Stimulated activated CD8-positive, alpha-beta memory T cell treated with anti-CD3 and anti-CD28 coated beads, Interleukin-15, amount 100 ng/mL, for 48 hours (primary cell): ENCODE measurements around the gene PLA2G4E.

ENCODE experiments used
- DNase-seq, 2 donors: peaks; one replicate each; pipeline ENCODE4 v3.0.0-alpha.2; 2020; ENCODE audit warnings: low read depth in 2 of 2

PLA2G4E gene

DNA sequence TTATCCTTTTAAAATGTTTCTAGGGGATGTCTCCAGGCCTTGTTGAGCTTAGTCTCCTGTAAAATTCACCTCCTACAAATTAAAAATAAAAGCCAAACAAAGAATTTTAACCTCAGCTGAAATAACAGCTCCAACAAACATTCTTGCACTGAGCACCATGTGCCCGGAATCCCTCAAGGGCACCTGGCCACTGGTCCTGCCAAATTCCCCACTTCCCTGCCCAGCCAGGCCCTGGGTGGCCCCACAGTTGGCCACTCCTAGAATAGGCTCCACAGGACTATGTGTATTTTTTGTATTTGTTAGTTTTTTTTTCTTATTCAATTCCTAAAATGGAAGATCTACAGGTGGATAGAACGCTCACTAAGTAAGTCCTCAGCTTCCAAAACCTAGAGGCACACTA is 33.1 kb upstream of the PLA2G4E start:
- no peak for DNase-seq

- no peak for DNase-seq
Measured at GRCh38 chr15:42053010-42053409, 32.2 kb upstream of the PLA2G4E start.

DNA sequence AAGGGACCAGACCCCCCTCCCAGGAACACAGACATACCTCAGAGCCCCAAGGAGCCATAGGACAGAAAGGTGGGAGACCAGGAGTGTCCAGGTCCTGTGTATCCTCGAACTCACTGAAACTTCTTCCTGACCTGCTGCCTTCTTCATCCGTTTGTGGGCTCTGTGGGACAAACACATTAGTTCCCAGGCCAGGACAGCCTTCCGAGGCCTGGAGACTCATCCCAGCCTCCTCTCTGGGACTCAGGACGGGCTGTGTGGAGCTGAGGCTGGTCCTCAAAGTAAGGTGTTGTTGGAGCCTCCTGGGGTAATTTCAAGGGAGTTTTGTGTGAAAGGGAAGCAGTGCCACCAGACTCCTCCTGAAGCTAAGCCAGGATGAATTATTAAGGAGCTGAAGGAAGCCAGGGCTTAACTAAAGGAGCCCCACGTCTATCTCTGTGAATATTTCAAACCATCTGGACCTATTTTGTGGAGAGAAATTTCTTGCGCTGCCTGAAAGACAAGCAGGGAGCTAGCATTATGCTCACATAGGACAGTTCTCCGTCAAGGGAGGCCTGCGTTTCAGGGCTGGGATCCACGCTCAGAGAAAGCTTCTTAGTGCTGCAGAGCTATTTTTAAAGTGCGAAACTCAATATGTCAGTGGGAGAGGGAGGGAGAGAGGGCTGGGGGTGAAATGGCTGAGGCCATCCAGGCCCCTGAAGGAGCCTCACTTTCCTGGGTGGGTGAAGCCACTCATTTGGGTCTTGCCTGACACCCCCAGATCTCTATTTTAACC is 29.8 kb upstream of the PLA2G4E start:
- DNase-seq: no peak

GRCh38 chr15:42048821-42049200 is 28.0 kb upstream of the PLA2G4E start:
- DNase-seq: no peak

GRCh38 chr15:42048080-42048820 is 27.4 kb upstream of the PLA2G4E start:
- DNase-seq: no peak

DNA sequence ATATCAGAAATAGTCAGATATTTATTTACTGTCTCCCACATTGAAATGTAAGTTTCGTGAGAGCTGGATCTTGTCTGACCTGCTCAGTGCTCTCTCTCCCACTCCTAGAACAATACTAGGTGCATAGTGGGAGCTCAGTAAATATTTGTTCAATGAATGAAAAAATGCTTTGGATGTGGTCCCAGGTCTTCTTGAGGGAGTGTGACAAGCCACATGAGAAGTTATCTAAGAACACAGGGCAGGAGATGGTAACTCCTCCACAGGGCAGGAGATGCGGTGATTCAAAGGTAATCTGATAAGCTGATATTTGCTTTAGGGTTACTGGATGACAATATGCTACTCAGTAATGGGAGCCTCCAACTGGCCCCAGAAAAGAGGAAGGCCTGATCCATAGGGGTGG is 25.8 kb upstream of the PLA2G4E start:
- DNase-seq: no peak

DNA sequence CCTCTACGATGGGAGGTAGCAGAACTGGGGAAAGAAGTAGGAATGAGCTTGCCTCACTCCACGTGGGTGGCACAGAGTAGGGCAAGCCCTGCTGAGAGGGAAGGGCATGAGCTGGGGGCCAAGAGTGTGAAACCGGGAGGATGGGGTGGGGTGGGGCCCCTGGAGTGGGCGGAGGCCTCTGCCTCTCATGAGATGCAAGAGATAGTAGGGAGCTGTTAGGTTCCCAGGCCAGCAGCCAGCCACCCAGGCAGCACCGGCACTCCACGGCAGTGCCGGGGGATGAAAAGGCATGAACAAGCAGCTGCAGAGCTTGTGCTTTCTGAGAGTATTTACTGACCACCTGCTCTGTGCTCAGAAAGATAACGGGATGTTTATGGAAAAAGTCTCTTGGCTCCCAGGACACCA is 24.4 kb upstream of the PLA2G4E start:
- DNase-seq: no peak

DNA sequence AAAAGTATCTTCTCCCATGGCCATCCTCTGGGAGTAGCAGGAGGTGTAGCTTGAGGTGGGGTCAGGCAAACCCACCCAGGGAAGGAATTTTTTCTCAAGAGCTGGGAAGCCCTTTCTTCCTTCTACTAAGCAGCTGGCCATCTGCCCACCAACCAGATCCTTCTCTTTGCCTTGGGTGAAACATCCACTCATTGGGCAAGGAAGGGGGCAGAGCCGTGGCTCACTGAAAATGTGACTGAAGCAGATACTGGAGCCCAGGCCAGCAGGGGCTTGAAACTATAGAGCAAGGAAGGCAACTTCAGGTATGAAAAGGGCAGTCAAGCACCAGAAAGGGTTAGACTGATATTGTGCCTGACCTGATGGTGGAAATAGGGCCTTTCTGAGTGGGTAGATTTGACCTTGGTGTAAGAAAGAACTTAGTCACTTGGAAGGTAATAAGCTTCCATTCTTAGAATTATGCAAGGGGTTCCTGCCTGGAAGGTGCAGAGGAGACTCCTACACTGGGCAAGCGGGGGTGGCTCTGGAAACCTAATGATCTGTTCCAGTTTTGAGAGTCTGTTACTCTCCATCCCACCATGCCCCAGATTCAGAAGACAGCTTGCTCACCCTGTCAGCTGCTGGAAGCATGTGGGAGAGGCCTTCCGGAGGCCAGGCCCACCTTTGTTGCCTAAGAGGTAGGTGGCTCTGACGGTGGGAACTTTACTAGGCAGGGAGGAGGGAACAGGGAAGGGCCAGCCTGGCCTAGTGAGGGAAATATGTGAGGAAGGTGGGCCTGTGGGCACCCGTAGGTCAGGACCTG is 22.0 kb upstream of the PLA2G4E start:
- no peak for DNase-seq

DNA sequence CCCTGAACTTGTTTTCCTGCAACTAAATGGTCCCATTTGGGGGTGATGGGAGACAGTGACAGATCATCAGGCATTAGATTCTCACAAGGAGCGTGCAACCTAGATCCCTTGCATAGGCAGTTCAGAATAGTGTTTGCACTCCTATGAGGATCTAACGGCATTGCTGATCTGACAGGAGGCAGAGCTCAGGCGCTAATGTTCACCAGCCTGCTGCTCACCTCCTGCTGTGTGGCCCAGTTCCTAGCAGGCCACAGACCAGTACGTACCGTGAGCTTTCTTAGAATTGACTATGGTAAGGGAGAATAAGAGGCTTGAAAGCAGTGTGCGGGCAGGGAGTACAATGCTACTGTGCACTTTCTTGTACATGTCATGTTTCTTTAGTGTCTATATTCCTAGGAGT is 17.6 kb upstream of the PLA2G4E start:
- no peak for DNase-seq

DNA sequence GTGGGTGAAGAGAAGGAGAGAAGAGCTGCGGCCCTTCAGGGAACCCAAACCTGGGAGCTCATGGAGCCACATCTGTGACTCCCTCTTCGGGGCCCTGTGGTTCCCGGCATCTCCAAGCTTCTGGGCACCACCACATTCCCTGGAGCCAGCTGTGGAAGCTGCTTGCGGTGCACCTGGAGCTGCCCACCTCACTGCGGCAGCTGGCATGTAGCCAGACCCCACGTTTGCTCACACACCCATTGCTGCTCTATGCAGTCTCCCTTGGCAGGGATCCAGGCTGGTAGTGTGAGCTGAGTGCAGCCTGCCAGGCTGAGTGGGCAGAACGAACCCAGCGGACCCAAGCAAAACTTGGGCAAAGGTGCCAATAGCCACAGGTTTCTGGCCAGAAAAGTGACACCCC is 16.8 kb upstream of the PLA2G4E start:
- DNase-seq: no peak

GRCh38 chr15:42036966-42037365 is 16.1 kb upstream of the PLA2G4E start:
- no peak for DNase-seq

DNA sequence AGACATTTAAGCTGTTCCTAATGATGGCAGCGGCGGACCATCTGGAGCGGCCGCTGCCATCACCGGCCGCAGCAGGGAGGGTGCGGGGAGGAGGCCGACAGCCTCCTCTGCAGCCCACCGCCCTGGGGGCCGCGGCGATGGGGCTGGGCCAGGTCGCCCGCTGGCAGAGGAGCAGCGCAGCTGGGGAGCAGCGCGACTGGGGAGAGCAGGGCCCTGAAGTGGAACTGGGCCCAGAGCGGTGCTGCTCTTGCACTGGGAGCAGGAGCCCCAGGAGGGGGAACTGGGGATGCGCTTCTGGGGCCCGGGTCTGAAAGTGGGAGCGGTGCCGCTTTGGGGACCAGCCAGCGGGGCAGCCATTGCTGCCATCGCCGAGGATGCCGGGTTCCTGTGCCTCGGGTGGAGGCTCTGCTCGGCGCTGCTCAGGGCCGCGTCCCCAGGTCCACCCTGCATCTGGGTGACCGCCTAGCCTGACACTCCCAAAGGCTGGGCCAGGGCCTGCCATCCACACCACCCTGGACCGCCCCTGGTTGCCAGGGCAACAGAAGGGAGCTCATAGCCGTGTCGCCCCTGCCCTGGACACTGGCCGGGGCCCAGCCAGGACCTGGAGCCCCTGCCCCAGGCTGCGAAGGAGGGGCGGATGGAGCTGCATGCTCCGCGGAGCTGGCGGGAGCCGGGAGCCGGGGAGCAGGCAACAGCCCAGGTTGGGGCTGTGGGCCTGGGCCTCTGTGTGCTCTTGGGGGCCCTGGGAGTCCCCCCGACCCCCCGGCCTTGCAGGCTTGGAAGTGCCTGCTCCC is 15.5 kb upstream of the PLA2G4E start:
- no peak for DNase-seq

DNA sequence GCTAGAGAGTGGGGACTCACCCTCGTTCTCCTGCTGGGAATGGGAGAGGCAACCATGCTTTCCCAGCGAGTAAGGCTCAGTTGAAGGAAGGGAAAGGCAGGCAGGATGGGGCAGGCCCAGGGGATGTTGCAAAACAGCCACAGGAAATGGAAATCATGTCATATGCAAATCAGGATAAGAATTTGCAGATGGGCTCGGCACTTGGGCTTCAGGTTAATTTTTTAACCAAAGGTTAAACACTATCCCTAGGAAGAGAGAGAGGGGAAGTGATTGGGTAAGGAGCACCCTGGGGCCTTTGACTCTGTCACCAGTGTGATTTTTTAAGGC is 14.6 kb upstream of the PLA2G4E start:
- DNase-seq: no peak

- DNase-seq: no peak
Measured at GRCh38 chr15:42034628-42035434, 14.0 kb upstream of the PLA2G4E start.

GRCh38 chr15:42033214-42033873 is 12.5 kb upstream of the PLA2G4E start:
- DNase-seq: no peak

- DNase-seq: no peak
Measured at GRCh38 chr15:42032376-42033213, 11.8 kb upstream of the PLA2G4E start.

- no peak for DNase-seq
Measured at GRCh38 chr15:42031198-42031915, 10.5 kb upstream of the PLA2G4E start.

DNA sequence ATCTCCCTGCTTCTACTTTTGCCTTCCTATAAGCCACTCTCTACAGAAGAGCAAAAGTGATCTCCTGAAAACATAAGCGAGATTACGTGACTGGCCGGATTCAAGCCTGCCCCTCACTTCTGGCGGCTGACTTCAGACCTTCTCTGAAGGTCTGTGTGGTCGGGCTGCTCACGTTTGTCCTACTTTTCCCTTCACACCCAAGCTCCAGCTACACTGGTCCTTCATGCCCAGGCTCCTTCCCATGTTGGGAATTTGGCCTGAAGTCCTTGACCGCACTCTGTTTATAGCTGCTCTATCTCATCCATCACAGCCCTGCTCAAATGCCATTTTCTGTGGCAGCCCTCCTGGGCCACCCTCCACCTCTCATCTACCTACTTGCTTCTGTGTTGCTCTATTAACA is 6.7 kb upstream of the PLA2G4E start:
- DNase-seq: no peak

DNA sequence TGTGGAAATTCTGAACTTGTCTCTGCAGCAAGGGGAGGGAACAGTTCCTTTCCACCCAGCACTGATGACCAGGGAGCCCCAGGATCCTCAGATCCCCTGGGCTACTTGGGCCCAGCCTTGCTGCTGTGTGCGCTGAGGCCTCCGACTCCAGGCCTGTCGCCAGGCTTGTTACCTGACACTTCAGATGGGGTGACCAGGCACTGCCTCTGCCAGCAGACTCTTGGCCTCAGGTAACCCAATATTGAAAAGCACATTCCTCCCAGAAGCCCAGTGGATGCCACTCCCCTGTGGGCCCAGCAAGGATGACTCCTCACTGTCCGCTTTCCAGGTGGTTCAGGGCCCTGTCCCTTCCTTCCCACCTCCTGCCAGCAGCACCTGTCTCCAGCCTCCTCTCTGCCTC is 3.5 kb upstream of the PLA2G4E start:
- no peak for DNase-seq
